ENCODE data around the gene PIP4P1.

GRCh38 chr14:20409226-20409625 lies 52.0 kb downstream of the PIP4P1 start:
- TF ChIP-seq CTCF (IDR thresholded peaks at IDR 0.05): no peak
- TF ChIP-seq POLR2AphosphoS5 (IDR thresholded peaks at IDR 0.05): no peak

All from upper lobe of left lung (tissue), 4 donors.